ENCODE measurements around the gene LRBA. TPM values are rescaled to one million over a fixed set of nuclear protein-coding genes. Genes with fewer than 3 reads are reported as not detected.

The LRBA gene
- total and polyA plus RNA-seq, 9 of the 15 experiments (the other 6 are each of a cell fraction or from before 2014, with no cell fraction given): 24.2 to 88.7 (median 59.7) TPM

GRCh38 chr4:150580306-150580705, 434.8 kb downstream of the LRBA start:
- H3K4me3 ChIP-seq: no peak overlapping the region
- no TSS peak for BruUV-seq (replicated peaks)
- POLR2A ChIA-PET: no interaction called here
- H3K36me3 ChIP-seq (ENCODE audit: control insufficient read depth, insufficient read depth, low read length): peaks cover 43% of the 10 kb centered on the region
- FAIRE-seq (no peak), DNase-seq (ENCODE audit: extremely low read depth in 1 of 4, low spot score in 3 of 4) (no peak), ATAC-seq (no peak)
- H3K79me2 ChIP-seq (ENCODE audit: control insufficient read depth, insufficient read depth, low read length): no peaks in the 10 kb centered on the region
- H3K4me2 ChIP-seq (ENCODE audit: insufficient read depth, low read length): no peak overlapping the region
- no peaks in the 10 kb centered on the region for H4K20me1 ChIP-seq (replicated peaks; ENCODE audit: control insufficient read depth, insufficient read depth, low read length)
- CTCF ChIA-PET (ENCODE audit: low intra/inter-chr PET ratio): no interaction called here
- no peak overlapping the region for H3K9ac ChIP-seq (ENCODE audit: insufficient read depth in 1 of 2, low read depth in 2 of 2, low read length in 2 of 2)
- no peak overlapping the region for H2AFZ ChIP-seq (ENCODE audit: low read depth, low read length)
- TF ChIP-seq JUNB (CRISPR knock-in tag; conservative IDR thresholded peaks at IDR 0.05): no peak
- no peak for TF ChIP-seq MNT (conservative IDR thresholded peaks at IDR 0.05)
- TF ChIP-seq CBX1 (IDR thresholded peaks at IDR 0.05; ENCODE audit: low read depth): no peak
- no peak for TF ChIP-seq PML (IDR thresholded peaks at IDR 0.05; ENCODE audit: low read length)
- TF ChIP-seq ZNF780A (CRISPR knock-in tag; IDR thresholded peaks at IDR 0.05): no peak
- TF ChIP-seq ZNF696 (CRISPR knock-in tag; conservative IDR thresholded peaks at IDR 0.05): no peak
- TF ChIP-seq ZNF518B (CRISPR knock-in tag; IDR thresholded peaks at IDR 0.05): no peak
- peaks cover 0 to 5% of the 10 kb centered on the region in 2 experiments; a peak in 1 of 5 replicates for H3K4me1 ChIP-seq (replicated peaks in 1 of 2; ENCODE audit: control insufficient read depth in 2 of 2, insufficient read depth in 2 of 2, low read length in 2 of 2)
- intact Hi-C loops (cut with micrococcal nuclease) (no loop called here), in situ Hi-C loops (cut with MboI) (no loop called here)
- no peaks in the 10 kb centered on the region for H3K27me3 ChIP-seq (ENCODE audit: control insufficient read depth in 2 of 2, insufficient read depth in 2 of 2, low read length in 2 of 2)
- H3K9me1 ChIP-seq (ENCODE audit: control insufficient read depth, insufficient read depth, low read length): no peaks in the 10 kb centered on the region
- peaks cover 19% of the 10 kb centered on the region for H3K9me3 ChIP-seq (replicated peaks; ENCODE audit: control insufficient read depth, insufficient read depth, low read depth, low read length)
- 99% methylated on average over 9 of the region's 9 CpGs for WGBS (ENCODE audit: insufficient coverage, low coverage, missing lambda C conversion rate)
- H3K27ac ChIP-seq (ENCODE audit: extremely low read depth, low read depth, low read length): no peak overlapping the region

Data from K562 (cell line).